Stimulated activated naive CD8-positive, alpha-beta T cell treated with anti-CD3 and anti-CD28 coated beads, Interleukin-15, amount 100 ng/mL, for 72 hours (primary cell): ENCODE results near the gene GATB.
A peak's percentile ranks its signal among the peaks of the same experiment; 100 is the strongest.

Experiments
- ATAC-seq: fragments of 150-1000 bp; cut with Tn5 transposase; 2 replicates; pipeline ENCODE4 v1.10.0; 2021; ENCODE audit warnings: mild to moderate bottlenecking, moderate library complexity
- DNase-seq, 2 donors: peaks; one replicate each; pipeline ENCODE4 v3.0.0; 2021 to 2022
- H3K27ac Mint-ChIP-seq, 2 donors: one replicate each; pipeline ENCODE4 v1.8.0; 2022; ENCODE audit warnings: mild to moderate bottlenecking in 2 of 2, mixed read lengths in 2 of 2, moderate library complexity in 2 of 2
- H3K27me3 Mint-ChIP-seq: one replicate; pipeline ENCODE4 v1.8.0; 2022; ENCODE audit warnings: mixed read lengths
- H3K4me1 Mint-ChIP-seq: one replicate; pipeline ENCODE4 v1.8.0; 2022; ENCODE audit warnings: mild to moderate bottlenecking, mixed read lengths
- H3K4me3 Mint-ChIP-seq, 2 donors: one replicate each; pipeline ENCODE4 v1.8.0; 2022; ENCODE audit warnings: mild to moderate bottlenecking in 2 of 2, mixed read lengths in 2 of 2, moderate library complexity in 1 of 2
- H3K9me3 Mint-ChIP-seq, 2 donors: one replicate each; pipeline ENCODE4 v1.8.0; 2022; ENCODE audit warnings: mixed read lengths in 2 of 2

Gene GATB

DNA sequence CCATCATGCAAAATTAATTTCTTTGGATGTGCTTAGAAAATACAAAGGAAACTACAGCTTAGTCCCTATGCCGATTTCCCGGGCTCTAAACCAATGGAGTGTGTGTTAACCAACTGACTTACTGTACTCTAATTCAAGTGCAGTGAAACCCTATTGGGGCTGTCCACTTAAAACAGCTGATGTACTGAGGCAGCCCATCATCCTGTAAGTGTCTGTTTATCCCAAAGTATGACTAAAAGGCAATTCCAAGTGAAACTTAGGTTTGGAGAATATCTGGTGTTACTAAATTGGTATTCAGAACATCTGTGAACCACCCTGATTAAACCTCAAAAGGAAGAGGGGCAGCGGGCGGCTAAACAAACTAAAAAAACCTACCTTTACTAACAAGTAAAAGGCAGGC, 79.7 kb downstream of the GATB start:
- no peaks in the 10 kb centered on the region for H3K4me1 Mint-ChIP-seq
- H3K27me3 Mint-ChIP-seq: no peaks in the 10 kb centered on the region
- H3K9me3 Mint-ChIP-seq: no peaks in the 10 kb centered on the region
- DNase-seq (no peak), ATAC-seq (no peak)
- H3K27ac Mint-ChIP-seq: no peak overlapping the region
- no peak overlapping the region for H3K4me3 Mint-ChIP-seq

DNA sequence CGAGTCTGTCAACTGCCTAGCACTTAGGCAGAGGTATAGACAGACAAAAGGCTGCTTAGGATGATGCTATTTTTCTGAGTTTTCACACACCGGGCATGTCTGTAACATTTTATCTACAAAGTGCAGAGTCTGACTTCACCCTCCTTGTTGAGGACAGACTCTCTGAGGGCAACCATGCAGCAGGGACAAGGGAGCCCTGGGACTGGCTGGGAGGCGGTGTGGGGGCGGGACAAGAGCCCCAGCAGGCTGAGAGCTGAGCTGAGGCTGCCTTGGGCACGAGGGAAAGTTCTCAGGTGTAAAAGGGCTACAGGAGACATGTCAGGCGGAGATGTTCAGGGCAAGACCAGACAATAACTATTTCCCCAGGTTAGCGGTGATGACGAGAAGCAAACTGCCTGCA, 81.6 kb downstream of the GATB start:
- Mint-ChIP-seq H3K4me3 (no peak overlapping the region), H3K27me3 (no peaks in the 10 kb centered on the region), H3K9me3 (no peaks in the 10 kb centered on the region), H3K4me1 (no peaks in the 10 kb centered on the region), H3K27ac (no peak overlapping the region)
- ATAC-seq: no peak
- no peak for DNase-seq

DNA sequence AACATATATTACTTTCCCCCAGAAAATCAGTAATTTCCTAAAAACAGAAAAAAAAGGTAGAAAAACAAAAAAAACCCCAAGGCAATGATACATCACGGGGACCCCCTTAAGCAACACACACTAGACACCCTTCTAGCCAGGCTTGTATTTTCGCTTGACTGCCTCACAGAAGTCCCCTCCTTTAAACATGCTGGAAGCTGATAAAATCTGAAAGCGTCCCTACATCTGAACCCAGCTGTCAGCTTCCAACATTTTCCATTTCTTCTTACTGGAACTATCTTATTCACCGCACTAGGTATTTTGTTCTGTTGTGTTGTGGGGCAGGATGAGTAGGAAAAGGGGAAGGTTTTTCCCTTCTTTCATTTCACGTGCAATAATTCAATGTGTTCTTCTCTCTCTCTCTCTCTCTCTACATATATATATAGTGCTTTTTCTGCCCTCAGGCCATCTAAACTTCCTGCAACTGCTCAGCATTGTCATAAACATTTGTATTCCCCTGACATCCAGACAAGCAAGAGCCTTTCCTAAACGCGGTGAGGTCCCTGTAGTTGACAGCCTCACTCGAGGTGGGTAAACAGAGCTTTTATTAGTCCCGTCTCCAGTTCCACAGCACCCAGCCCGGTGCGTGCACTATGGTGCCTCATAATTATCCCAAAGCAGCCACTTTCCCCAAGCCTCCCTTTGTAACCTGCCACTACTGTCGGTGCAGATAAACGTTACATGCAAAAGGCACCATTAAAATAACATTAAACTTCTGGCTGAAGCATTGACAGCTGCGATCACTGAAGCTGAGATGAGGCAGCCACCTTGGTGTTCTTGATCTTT, 82.5 kb downstream of the GATB start:
- ATAC-seq (no peak), DNase-seq (no peak)
- Mint-ChIP-seq H3K9me3 (no peaks in the 10 kb centered on the region), H3K27ac (peak overlapping the region; percentile 9 to 29), H3K4me1 (no peaks in the 10 kb centered on the region), H3K27me3 (no peaks in the 10 kb centered on the region), H3K4me3 (no peak overlapping the region)

DNA sequence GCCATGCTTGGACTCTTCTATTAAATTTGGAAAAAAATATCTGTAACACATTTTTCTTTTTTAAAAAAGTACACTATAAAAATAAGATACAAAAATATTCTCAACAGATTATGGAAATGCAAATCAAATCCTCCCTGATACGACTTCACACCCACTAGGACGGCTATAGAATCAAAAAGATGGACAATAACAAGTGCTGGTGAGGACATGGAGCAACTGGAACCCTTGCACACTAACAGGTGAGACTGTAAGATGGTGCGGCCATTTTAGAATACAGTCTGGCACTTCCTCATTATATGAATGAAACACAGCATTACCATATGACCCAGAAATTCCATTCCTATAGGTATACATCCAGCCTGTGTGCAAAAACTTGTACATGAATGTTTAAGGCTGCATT, 83.6 kb downstream of the GATB start:
- Mint-ChIP-seq H3K4me1 (no peaks in the 10 kb centered on the region), H3K4me3 (no peak overlapping the region)

DNA sequence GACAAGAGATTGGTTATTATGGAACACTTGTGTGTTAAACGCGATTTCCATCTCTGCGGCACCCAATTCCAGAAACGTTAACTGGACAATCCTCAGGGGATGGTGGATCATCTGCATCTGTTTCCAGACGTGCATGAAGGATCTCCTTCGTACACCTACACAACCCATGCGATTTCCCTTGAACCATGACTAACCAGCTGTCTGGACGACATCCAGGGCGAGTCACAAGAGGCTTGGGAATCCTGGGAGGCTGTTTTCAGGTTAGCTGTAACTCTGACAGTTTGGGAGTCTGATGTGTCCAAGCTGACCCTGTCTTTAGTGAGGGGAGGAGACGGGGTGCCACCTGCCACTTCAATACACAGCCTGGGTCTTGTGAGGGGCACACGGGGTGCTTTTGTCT, 84.5 kb downstream of the GATB start:
- no peak overlapping the region for H3K4me3 Mint-ChIP-seq
- H3K9me3 Mint-ChIP-seq: no peaks in the 10 kb centered on the region
- H3K27ac Mint-ChIP-seq: no peak overlapping the region
- no peaks in the 10 kb centered on the region for H3K27me3 Mint-ChIP-seq
- ATAC-seq (no peak), DNase-seq (no peak)
- H3K4me1 Mint-ChIP-seq: no peaks in the 10 kb centered on the region

More for the DNA sequence above, 83.6 kb downstream of the GATB start:
- H3K9me3 Mint-ChIP-seq: no peaks in the 10 kb centered on the region
- H3K27me3 Mint-ChIP-seq: no peaks in the 10 kb centered on the region
- DNase-seq: no peak
- no peak overlapping the region for H3K27ac Mint-ChIP-seq
- ATAC-seq: no peak

DNA sequence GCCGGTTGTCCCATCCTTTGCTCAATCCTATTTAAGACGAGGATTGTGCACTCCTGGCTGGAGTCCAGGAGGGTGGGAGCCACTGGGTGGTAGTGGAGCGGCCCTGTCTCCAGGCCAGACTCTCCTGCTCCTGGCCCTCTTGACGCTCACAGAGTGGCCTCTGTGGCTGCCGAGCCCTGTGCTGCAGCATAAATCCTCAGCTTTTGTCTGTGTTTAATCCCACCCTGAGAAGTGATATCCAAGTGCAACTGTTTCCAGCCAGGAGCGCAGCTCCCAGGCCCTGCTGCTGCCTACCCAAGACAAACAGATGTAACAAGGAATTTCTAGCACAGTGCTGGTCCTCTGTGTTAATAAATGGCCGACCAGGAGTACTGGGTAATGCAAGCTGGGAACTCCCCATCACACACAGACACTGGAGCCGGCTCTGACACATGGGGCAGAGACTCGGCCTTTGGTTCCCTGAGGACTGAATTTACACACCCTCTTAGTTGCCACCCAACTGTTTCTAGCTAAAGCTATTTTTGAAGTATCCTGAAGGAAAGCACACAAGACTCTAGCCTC, 85.3 kb downstream of the GATB start:
- no peak overlapping the region for H3K4me3 Mint-ChIP-seq
- no peaks in the 10 kb centered on the region for H3K27me3 Mint-ChIP-seq
- no peak overlapping the region for H3K27ac Mint-ChIP-seq
- DNase-seq (no peak), ATAC-seq (peak; percentile 35)
- no peaks in the 10 kb centered on the region for H3K9me3 Mint-ChIP-seq
- H3K4me1 Mint-ChIP-seq: no peaks in the 10 kb centered on the region

DNA sequence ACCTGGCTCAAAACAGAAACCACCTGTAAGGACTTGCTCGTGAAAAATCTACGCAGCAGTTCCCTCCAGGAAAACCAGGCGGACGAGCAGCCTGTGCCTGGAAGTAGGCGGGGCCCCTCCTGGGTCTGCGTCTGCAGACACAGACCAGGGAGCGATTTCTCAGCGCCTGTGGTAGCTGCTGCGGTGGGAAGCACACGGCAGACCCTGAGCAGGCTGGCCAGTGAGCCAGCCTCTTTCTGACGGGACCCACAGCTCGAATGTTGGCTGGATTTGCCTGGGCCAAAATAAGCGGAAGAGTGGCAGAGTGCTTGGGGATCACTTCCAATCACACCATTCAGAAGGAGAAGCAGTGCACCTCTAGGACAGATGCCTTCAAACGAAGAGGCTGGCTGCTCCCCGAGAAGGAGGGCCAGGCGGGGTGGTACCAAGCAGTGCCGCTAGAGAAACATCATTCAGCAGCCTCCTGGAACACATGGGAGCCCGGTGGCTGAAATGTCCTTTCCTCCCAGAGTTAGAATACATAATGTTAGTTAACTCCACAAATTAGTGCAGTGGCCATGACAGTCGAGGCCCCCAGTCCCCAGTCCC, 85.9 kb downstream of the GATB start:
- no peak for DNase-seq
- Mint-ChIP-seq H3K27ac (no peak overlapping the region), H3K27me3 (no peaks in the 10 kb centered on the region), H3K4me1 (no peaks in the 10 kb centered on the region), H3K4me3 (no peak overlapping the region), H3K9me3 (no peaks in the 10 kb centered on the region)
- ATAC-seq: peak; percentile 12

DNA sequence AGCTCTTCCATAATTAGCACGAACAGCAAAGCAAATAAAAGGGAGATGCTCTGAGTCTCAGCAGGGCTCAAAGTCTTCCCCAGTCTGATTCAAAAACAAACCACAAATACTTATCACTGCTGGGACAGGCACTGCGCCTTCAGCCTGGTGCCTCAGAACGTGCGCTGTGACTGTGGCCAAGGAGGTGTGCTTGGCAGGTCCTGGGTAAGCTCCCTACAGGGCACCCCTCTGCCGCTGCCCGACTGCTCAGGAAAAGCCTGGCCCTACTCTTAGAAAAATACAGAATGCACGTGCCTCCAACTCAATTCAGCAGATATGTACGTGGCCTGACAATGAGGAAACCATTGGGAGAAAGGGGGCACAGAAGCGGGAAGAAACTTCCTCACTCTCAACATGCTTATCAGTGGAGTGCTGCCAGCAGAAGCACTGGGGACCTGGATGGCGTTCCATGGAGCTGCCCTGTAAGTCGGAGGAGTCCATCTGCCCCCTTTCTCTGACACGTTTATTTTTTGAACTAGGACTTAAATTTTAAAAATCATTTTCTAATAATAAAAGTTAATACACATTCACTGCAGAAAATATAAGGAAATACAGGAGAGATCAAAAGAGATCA, 86.8 kb downstream of the GATB start:
- ATAC-seq (no peak), DNase-seq (no peak)
- no peaks in the 10 kb centered on the region for H3K4me1 Mint-ChIP-seq
- no peak overlapping the region for H3K4me3 Mint-ChIP-seq
- peak overlapping the region in 1 of 2 donors; percentile 80 for H3K27ac Mint-ChIP-seq
- no peaks in the 10 kb centered on the region for H3K9me3 Mint-ChIP-seq
- no peaks in the 10 kb centered on the region for H3K27me3 Mint-ChIP-seq

DNA sequence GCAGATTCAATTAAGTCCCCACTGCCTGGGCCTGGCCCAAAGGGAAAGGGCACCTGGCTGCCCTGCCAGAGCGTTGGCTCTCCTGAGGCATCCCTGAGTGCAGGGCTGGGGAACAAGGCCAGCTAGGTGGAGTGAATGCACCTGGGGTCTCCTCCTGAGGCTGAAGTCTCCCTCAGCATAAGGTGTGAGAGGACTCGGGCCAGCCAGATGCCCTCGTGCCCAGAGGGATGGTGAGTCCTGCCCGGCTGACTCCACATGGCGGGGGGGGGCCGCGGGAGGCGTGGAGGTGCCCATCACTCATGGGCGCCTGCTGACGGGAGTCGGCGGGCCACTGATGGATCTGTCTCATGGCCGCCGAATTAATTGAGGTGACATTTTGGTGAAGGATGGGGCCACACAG, 87.8 kb downstream of the GATB start:
- Mint-ChIP-seq H3K4me1 (no peaks in the 10 kb centered on the region), H3K4me3 (no peak overlapping the region), H3K9me3 (no peaks in the 10 kb centered on the region), H3K27ac (no peak overlapping the region), H3K27me3 (no peaks in the 10 kb centered on the region)
- no peak for DNase-seq
- ATAC-seq: no peak

DNA sequence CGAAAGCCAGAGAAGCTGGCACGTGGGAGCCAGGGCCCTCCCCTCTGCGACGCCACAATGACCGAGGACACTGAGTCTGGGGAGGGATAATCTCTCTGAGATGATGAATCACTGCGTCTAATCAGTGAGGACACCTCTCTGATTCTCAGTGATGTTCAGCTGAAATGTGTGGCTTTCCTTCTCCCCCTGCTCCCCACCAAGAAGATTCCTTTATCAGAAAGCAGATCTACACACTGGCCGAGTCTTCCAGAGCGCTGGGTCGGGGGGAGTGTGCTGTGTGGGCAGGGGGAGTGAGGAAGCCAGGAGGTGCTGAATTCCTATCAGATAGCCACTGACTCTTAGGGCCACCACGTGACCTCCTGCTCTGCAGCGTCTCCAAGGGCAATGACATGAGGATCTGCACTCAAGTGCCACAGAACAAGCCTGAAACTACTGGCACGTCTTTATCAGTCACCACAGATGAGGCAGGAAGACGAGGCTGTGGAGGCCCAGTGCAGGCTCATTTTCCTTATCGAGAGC, 89.2 kb downstream of the GATB start:
- H3K4me1 Mint-ChIP-seq: peaks cover 8% of the 10 kb centered on the region
- ATAC-seq (no peak), DNase-seq (no peak)
- H3K9me3 Mint-ChIP-seq: no peaks in the 10 kb centered on the region
- H3K27me3 Mint-ChIP-seq: no peaks in the 10 kb centered on the region
- no peak overlapping the region for H3K4me3 Mint-ChIP-seq
- H3K27ac Mint-ChIP-seq: no peak overlapping the region

DNA sequence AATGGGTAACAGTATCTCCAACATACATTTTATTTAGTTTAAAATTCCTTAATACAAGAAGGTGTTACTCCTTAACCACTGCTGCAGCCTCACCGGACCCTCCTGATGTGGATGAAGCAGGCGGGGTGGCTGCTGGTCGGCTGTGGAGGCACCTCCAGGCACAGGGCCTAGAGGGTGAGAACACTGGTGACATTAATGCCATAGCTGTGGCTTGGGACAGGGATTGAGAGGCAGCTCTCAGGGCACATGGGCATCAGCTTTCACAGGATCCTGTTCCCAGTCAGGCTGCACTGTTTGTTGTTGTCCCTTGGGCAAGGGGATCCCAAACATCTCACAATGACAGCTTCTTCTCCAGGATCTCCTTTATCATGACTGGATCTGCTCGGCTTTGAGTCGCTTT, 90.0 kb downstream of the GATB start:
- H3K4me1 Mint-ChIP-seq: peaks cover 8% of the 10 kb centered on the region
- no peak overlapping the region for H3K4me3 Mint-ChIP-seq
- H3K27me3 Mint-ChIP-seq: no peaks in the 10 kb centered on the region
- DNase-seq (no peak), ATAC-seq (no peak)
- H3K27ac Mint-ChIP-seq: no peak overlapping the region
- no peaks in the 10 kb centered on the region for H3K9me3 Mint-ChIP-seq

DNA sequence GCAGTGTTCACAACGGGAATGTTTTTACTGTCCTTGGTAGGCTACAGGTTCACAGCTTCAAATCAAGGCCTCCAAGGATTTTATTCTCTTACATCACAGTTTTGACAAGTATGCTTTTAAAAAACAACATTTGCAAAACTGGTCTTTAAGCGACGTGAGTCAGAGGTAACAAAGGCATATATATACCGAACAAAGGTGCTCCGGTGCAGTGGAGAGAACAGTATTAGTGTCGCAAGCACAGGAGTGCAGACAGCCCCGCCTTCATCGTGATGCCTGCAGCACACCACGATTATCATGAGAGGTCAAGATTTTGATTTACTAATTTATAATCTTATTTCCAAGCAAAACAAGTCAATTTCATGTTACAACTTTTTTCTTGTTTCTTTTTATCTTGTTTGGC, 90.8 kb downstream of the GATB start:
- H3K9me3 Mint-ChIP-seq: no peaks in the 10 kb centered on the region
- ATAC-seq: no peak
- H3K4me3 Mint-ChIP-seq: no peak overlapping the region
- no peak overlapping the region for H3K27ac Mint-ChIP-seq
- peaks cover 8% of the 10 kb centered on the region for H3K4me1 Mint-ChIP-seq
- no peak for DNase-seq
- no peaks in the 10 kb centered on the region for H3K27me3 Mint-ChIP-seq

DNA sequence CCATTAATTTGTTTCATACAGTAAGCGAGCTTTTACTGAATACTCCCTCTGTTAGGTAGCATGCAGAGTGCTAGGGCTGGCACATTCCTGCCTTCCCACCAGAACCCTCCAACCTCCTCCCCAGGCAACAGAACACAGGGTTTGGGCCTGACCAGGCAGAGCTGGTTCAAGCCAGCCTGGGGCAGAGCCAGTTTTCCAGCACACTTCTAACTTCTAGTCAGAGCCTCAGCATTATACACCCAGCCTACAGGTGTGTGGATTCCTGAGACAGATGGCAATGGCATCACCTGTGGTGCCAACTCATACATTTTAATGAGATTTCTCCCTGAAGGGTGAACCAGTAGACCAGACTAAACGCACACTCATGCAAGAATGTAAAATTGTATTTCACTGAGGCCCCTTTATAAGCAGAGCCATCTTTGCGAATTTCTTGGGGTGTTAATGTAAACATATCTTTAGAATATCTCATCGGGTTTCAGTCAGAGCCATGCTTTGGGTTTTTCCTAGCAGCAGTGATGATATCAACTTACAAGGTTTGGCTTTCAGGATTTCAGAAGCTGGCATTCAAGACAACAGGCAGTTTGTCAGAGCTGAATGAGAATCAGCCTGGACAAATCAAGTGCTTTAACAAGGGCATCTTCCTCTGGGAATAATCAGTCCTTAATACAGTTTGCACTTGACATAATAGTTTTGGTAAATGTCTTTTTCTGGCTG, 92.0 kb downstream of the GATB start:
- no peaks in the 10 kb centered on the region for H3K9me3 Mint-ChIP-seq
- H3K27ac Mint-ChIP-seq: no peak overlapping the region
- ATAC-seq: no peak
- peaks cover 8% of the 10 kb centered on the region for H3K4me1 Mint-ChIP-seq
- no peak for DNase-seq
- H3K27me3 Mint-ChIP-seq: no peaks in the 10 kb centered on the region
- H3K4me3 Mint-ChIP-seq: no peak overlapping the region

DNA sequence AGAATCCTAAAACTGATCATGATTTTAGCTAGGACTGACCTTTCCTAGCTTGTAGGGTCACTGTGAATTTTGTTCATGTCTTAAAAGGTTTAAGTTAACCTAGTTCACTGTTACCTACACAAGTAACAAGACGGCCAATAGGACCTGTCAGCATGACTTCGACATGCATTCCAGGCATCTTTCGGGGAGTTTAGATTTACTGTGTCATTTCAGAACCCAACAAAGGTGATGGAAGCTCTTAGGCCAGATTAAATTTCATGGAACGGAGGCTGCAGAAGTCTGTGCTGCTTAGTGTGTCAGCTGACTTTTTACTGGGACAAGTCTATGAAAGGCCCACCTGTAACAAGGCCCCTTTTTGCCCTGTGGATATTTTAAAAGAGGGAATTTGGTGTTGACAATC, 93.1 kb downstream of the GATB start:
- ATAC-seq: no peak
- H3K4me1 Mint-ChIP-seq: peaks cover 8% of the 10 kb centered on the region
- H3K27me3 Mint-ChIP-seq: no peaks in the 10 kb centered on the region
- no peak overlapping the region for H3K4me3 Mint-ChIP-seq
- DNase-seq: no peak
- no peaks in the 10 kb centered on the region for H3K9me3 Mint-ChIP-seq
- H3K27ac Mint-ChIP-seq: no peak overlapping the region

DNA sequence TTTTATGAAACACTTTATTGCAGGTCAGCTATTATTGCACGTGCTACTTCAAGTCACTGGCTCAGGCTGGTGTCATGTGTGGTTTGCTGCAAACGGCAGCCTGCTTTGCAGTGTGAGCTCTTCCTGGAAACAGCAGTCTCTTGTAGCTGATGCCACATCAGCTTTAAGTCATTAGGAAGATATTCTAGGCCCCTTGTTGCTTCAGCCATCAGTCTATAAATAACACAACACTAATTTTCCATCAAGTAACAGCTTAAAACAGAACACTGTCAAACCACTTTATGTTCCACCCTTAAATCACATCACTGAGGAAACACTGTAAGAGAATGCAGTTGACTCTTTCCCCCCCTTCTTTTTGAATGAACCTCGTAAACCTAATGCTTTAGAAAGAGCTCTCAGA, 93.8 kb downstream of the GATB start:
- H3K4me3 Mint-ChIP-seq: no peak overlapping the region
- H3K9me3 Mint-ChIP-seq: no peaks in the 10 kb centered on the region
- H3K27me3 Mint-ChIP-seq: no peaks in the 10 kb centered on the region
- H3K27ac Mint-ChIP-seq: no peak overlapping the region
- ATAC-seq (no peak), DNase-seq (no peak)
- H3K4me1 Mint-ChIP-seq: peaks cover 8% of the 10 kb centered on the region
